A549 (cell line): ENCODE measurements around the gene ZSWIM3.

Source experiments
- GATA3 ChIP-seq: IDR thresholded peaks from 2 replicates; pipeline ENCODE4 v1.6.1; 2012; ENCODE audit warnings: borderline replicate concordance
- NFE2L2 ChIP-seq: fragments of 150-350 bp; conservative IDR thresholded peaks from 2 replicates; pipeline ENCODE4 v1.6.1; 2014; ENCODE audit warnings: low read length

- TF ChIP-seq GATA3, result no peak
- TF ChIP-seq NFE2L2, result no peak
Observed at GRCh38 chr20:45873409-45874103, 16.1 kb downstream of the ZSWIM3 start.
